ENCODE data around the gene ST6GALNAC1. TPM values are rescaled to one million over a fixed set of nuclear protein-coding genes. Genes with fewer than 3 reads are reported as not detected.

Gene ST6GALNAC1
- total and polyA plus RNA-seq, 2 of the 8 experiments (the other 6 are each of a cell fraction or from before 2014, with no cell fraction given): not detected

GRCh38 chr17:76657505-76658241 is 14.1 kb upstream of the ST6GALNAC1 start:
- Histone ChIP-seq H4K5ac (ENCODE audit: insufficient read length, low read depth, low read length) (no peak overlapping the region), H3K79me2 (ENCODE audit: control insufficient read depth in 1 of 2, insufficient read depth in 2 of 2, low read length in 2 of 2) (no peaks in the 10 kb centered on the region), H2BK12ac (ENCODE audit: low read depth, low read length) (peak overlapping the region; percentile 43; the same call in 1 of the 2 replicates), H3K4me2 (ENCODE audit: insufficient read depth in 1 of 2, low read depth in 2 of 2, low read length in 2 of 2) (no peak overlapping the region), H3K18ac (ENCODE audit: extremely low read depth, low read length) (no peak overlapping the region), H4K91ac (replicated peaks; ENCODE audit: insufficient read length, low read length) (no peak overlapping the region), H2BK15ac (ENCODE audit: low read length) (no peak overlapping the region), H3K9ac (replicated peaks in 1 of 4; ENCODE audit: extremely low read depth in 1 of 4, low read depth in 3 of 4, low read length in 3 of 4) (no peak overlapping the region), H3K27ac (ENCODE audit: low read depth, low read length) (no peak overlapping the region), H3K4ac (replicated peaks; ENCODE audit: insufficient read length, low read depth, low read length) (no peak overlapping the region), H4K8ac (ENCODE audit: extremely low read depth, insufficient read depth, low read length) (no peak overlapping the region), H3K14ac (ENCODE audit: insufficient read length) (no peak overlapping the region), H3K56ac (replicated peaks; ENCODE audit: insufficient read length, low read depth, low read length) (no peak overlapping the region), H2AK5ac (ENCODE audit: low read depth, low read length) (no peak overlapping the region), H3K4me1 (replicated peaks in 1 of 4; ENCODE audit: control insufficient read depth in 3 of 4, insufficient read depth in 4 of 4, low read length in 3 of 4) (no peaks in the 10 kb centered on the region), H3K4me3 (ENCODE audit: extremely low read depth in 1 of 4, insufficient read depth in 2 of 4, low read depth in 3 of 4, low read length in 4 of 4) (no peak overlapping the region), H3K79me1 (ENCODE audit: low read depth, low read length) (no peaks in the 10 kb centered on the region), H3K36me3 (ENCODE audit: control insufficient read depth in 2 of 4, insufficient read depth in 4 of 4, low read length in 3 of 4) (no peaks in the 10 kb centered on the region), H3K9me3 (ENCODE audit: insufficient read depth in 2 of 2, low read depth in 1 of 2, low read length in 1 of 2) (no peaks in the 10 kb centered on the region), H2BK120ac (replicated peaks; ENCODE audit: low read depth, low read length) (no peak overlapping the region), H2AFZ (ENCODE audit: low read length) (no peak overlapping the region), H2BK5ac (ENCODE audit: low read depth, low read length) (no peak overlapping the region), H3K23me2 (ENCODE audit: low read depth, low read length) (no peaks in the 10 kb centered on the region), H3K27me3 (replicated peaks in 1 of 4; ENCODE audit: control insufficient read depth in 3 of 4, extremely low read depth in 1 of 4, insufficient read depth in 3 of 4, low read length in 3 of 4) (no peaks in the 10 kb centered on the region), H3K23ac (ENCODE audit: insufficient read length) (no peak overlapping the region), H2BK20ac (ENCODE audit: low read length) (no peak overlapping the region), H4K20me1 (replicated peaks in 1 of 2; ENCODE audit: control insufficient read depth in 1 of 2, insufficient read depth in 2 of 2, low read length in 2 of 2) (no peaks in the 10 kb centered on the region)
- POLR2A ChIA-PET (ENCODE audit: partially characterized antibody): interaction anchor here (0.7 to 2.2 kb wide), 2 partner anchors 14 to 16 kb away, joined by 3 to 13 read pairs; no protein-coding TSS in a partner anchor
- CTCF ChIA-PET (ENCODE audit: partially characterized antibody): interaction anchor here (0.5 to 1.8 kb wide), 5 partner anchors 14 to 666 kb away, joined by 3 to 5 read pairs (median 3); no protein-coding TSS in a partner anchor
- no peak for FAIRE-seq
- 88% methylated on average over 8 of the region's 8 CpGs; no CpG with 5 or more reads in 1 of the 2 experiments for WGBS, 2 experiments (ENCODE audit: extremely low coverage in 1 of 2, insufficient coverage in 1 of 2, insufficient read length in 1 of 2, insufficient replicate concordance in 2 of 2, low coverage in 1 of 2, low lambda C conversion rate in 2 of 2, missing lambda C conversion rate in 1 of 2)
- no peak for DNase-seq (ENCODE audit: low read depth in 1 of 2, low spot score in 2 of 2)
- no peak for TF ChIP-seq SUZ12 (IDR thresholded peaks at IDR 0.05; ENCODE audit: low read length)
- TF ChIP-seq CBX8 (IDR thresholded peaks at IDR 0.05; ENCODE audit: borderline replicate concordance, low read depth, low read length): no peak
- TF ChIP-seq ASH2L (IDR thresholded peaks at IDR 0.05; ENCODE audit: low read length): no peak
- no peak for TF ChIP-seq TBP (IDR thresholded peaks at IDR 0.05; ENCODE audit: low read depth, low read length)
- TF ChIP-seq BCL11A (IDR thresholded peaks at IDR 0.05; ENCODE audit: low read depth in 2 of 2, low read length in 2 of 2): no peak
- no peak for TF ChIP-seq TAF7 (optimal IDR thresholded peaks at IDR 0.05; ENCODE audit: borderline replicate concordance, low read depth, low read length)
- no peak for TF ChIP-seq RBBP5 (IDR thresholded peaks at IDR 0.05; ENCODE audit: borderline replicate concordance, low read depth, low read length)
- no peak for TF ChIP-seq EGR1 (IDR thresholded peaks at IDR 0.05; ENCODE audit: borderline replicate concordance, low read depth, low read length)
- no peak for TF ChIP-seq CEBPB (IDR thresholded peaks at IDR 0.05; ENCODE audit: low read depth, low read length)
- no peak for TF ChIP-seq CBX5 (IDR thresholded peaks at IDR 0.05; ENCODE audit: low read depth, low read length)
- TF ChIP-seq, protein P1, sequence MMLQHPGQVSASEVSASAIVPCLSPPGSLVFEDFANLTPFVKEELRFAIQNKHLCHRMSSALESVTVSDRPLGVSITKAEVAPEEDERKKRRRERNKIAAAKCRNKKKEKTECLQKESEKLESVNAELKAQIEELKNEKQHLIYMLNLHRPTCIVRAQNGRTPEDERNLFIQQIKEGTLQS (IDR thresholded peaks at IDR 0.05; ENCODE audit: insufficient read depth, low read depth, low read length): no peak
- TF ChIP-seq POLR2AphosphoS5 (IDR thresholded peaks at IDR 0.05; ENCODE audit: low read depth, low read length): no peak
- TF ChIP-seq CHD2 (IDR thresholded peaks at IDR 0.05; ENCODE audit: low read length): no peak
